ENCODE measurements around the gene CCDC43. TPM values are rescaled to one million over a fixed set of nuclear protein-coding genes. Genes with fewer than 3 reads are reported as not detected.

CCDC43 gene
- total and polyA plus RNA-seq, 2 of the 13 experiments (the other 11 are each of a cell fraction or from before 2014, with no cell fraction given) = 17.5 to 94.8 TPM

DNA sequence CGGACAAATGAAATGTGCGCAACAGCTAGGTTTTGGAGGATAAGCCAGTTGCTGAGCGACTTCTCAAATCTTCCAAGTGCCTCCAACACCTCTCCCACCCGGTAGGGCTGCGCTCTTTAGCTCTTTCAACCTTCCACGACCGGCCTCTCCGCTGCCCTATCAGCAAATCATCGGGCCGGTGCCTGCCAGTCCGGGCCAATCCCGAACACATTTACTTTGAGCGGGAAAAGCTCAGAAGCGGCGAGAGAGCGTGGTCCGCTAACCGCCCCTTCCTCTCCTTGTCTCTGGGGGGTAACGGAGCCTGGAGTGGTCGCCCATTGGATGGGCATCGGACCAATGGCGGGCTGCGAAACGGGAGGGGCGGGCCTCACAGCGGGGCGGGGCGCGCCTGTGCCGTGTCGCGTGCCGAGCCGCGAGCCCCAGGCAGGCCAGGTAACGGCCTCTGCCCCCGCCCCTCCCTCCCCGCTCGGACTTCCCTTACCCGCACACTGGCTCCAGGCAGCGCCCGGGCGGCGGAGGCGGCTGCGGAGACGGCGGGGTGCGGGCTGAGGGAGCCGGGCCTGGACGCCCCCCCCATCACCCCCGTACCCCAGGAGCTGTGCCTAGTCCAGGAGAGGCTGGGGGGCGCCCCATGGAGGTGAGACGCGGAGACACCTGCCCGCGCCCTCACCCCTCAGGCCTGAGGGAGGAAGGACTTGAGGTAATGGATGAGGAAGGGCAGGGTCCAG, 33.4 kb downstream of the CCDC43 start, which contains the start of gene MEIOC:
MEIOC (plus strand) TSS at position 486 of the 728 bp plus-strand sequence; CDS start at position 632, 146 bp downstream.
- no peak for DNase-seq (ENCODE audit: low spot score)
- no peak; the same call in 1 of the 3 replicates for ATAC-seq
- intact Hi-C loops (cut with micrococcal nuclease; ENCODE audit: unreplicated experiment) (no loop called here), in situ Hi-C loops (cut with HindIII; ENCODE audit: extremely low pct_ligation_motif_present, low pct_unique_long_range_greater_than_20kb) (no loop called here)
- 88% methylated on average over 53 of the region's 57 CpGs for WGBS (ENCODE audit: low lambda C conversion rate)
- Histone ChIP-seq H3K79me2 (ENCODE audit: insufficient read depth, low read length) (no peaks in the 10 kb centered on the region), H2AFZ (ENCODE audit: low read length) (no peak within 1 kb of the TSS), H3K4me1 (ENCODE audit: insufficient read depth, low read length) (no peaks in the 10 kb centered on the region), H4K20me1 (ENCODE audit: insufficient read depth, low read length) (no peaks in the 10 kb centered on the region), H3K4me3 (replicated peaks in 1 of 3; ENCODE audit: insufficient read depth in 1 of 3, low read depth in 2 of 3, low read length in 3 of 3) (no peak within 1 kb of the TSS), H3K27me3 (ENCODE audit: control insufficient read depth in 1 of 2, insufficient read depth in 2 of 2, low read length in 2 of 2) (no peaks in the 10 kb centered on the region), H3K9me3 (ENCODE audit: low read length) (no peaks in the 10 kb centered on the region), H3K36me3 (replicated peaks in 1 of 2; ENCODE audit: control insufficient read depth in 1 of 2, insufficient read depth in 2 of 2, low read length in 2 of 2) (no peaks in the 10 kb centered on the region), H3K9ac (ENCODE audit: insufficient read depth, low read depth, low read length) (no peak within 1 kb of the TSS), H3K27ac (ENCODE audit: extremely low read length, insufficient read depth, low read length) (no peak within 1 kb of the TSS), H3K4me2 (ENCODE audit: low read depth, low read length) (peak within 1 kb of the TSS; percentile 8; the same call in 1 of the 2 replicates)
- no TSS peak for BruUV-seq (replicated peaks)
- ChIA-PET POLR2A (interaction anchor here (0.7 kb wide), 1 partner anchor 700 kb away, joined by 4 read pairs; no protein-coding TSS in a partner anchor), CTCF (ENCODE audit: low intra/inter-chr PET ratio, low total read pairs) (no interaction called here)
- FAIRE-seq = no peak
- TF ChIP-seq PBX2 (CRISPR knock-in tag; IDR thresholded peaks at IDR 0.05) = no peak
- TF ChIP-seq MTA3 (CRISPR knock-in tag; IDR thresholded peaks at IDR 0.05) = no peak
- no peak for TF ChIP-seq ZNF616 (CRISPR knock-in tag; IDR thresholded peaks at IDR 0.05; ENCODE audit: low read depth)
- TF ChIP-seq, protein P1, sequence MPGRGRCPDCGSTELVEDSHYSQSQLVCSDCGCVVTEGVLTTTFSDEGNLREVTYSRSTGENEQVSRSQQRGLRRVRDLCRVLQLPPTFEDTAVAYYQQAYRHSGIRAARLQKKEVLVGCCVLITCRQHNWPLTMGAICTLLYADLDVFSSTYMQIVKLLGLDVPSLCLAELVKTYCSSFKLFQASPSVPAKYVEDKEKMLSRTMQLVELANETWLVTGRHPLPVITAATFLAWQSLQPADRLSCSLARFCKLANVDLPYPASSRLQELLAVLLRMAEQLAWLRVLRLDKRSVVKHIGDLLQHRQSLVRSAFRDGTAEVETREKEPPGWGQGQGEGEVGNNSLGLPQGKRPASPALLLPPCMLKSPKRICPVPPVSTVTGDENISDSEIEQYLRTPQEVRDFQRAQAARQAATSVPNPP (CRISPR knock-in tag; IDR thresholded peaks at IDR 0.05) = no peak
- TF ChIP-seq RFXANK (CRISPR knock-in tag; IDR thresholded peaks at IDR 0.05) = no peak
- TF ChIP-seq PLSCR1 (CRISPR knock-in tag; IDR thresholded peaks at IDR 0.05; ENCODE audit: borderline replicate concordance) = no peak
- no peak for TF ChIP-seq SNRNP70 (IDR thresholded peaks at IDR 0.05; ENCODE audit: low read depth, low read length)
- no peak for TF ChIP-seq SRF (IDR thresholded peaks at IDR 0.05; ENCODE audit: low read depth, low read length)
- TF ChIP-seq SMC3 (IDR thresholded peaks at IDR 0.05; ENCODE audit: low read length) = no peak
- no peak for TF ChIP-seq TEAD2 (CRISPR knock-in tag; IDR thresholded peaks at IDR 0.05)
- TF ChIP-seq ZNF614 (CRISPR knock-in tag; IDR thresholded peaks at IDR 0.05; ENCODE audit: borderline replicate concordance) = no peak
- TF ChIP-seq, protein P2, sequence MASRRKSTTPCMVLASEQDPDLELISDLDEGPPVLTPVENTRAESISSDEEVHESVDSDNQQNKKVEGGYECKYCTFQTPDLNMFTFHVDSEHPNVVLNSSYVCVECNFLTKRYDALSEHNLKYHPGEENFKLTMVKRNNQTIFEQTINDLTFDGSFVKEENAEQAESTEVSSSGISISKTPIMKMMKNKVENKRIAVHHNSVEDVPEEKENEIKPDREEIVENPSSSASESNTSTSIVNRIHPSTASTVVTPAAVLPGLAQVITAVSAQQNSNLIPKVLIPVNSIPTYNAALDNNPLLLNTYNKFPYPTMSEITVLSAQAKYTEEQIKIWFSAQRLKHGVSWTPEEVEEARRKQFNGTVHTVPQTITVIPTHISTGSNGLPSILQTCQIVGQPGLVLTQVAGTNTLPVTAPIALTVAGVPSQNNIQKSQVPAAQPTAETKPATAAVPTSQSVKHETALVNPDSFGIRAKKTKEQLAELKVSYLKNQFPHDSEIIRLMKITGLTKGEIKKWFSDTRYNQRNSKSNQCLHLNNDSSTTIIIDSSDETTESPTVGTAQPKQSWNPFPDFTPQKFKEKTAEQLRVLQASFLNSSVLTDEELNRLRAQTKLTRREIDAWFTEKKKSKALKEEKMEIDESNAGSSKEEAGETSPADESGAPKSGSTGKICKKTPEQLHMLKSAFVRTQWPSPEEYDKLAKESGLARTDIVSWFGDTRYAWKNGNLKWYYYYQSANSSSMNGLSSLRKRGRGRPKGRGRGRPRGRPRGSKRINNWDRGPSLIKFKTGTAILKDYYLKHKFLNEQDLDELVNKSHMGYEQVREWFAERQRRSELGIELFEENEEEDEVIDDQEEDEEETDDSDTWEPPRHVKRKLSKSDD (CRISPR knock-in tag; IDR thresholded peaks at IDR 0.05; ENCODE audit: low read depth) = no peak
- TF ChIP-seq FOXC1 (CRISPR knock-in tag; IDR thresholded peaks at IDR 0.05; ENCODE audit: borderline replicate concordance) = no peak
- no peak for TF ChIP-seq ZNF839 (CRISPR knock-in tag; IDR thresholded peaks at IDR 0.05; ENCODE audit: borderline replicate concordance)
- TF ChIP-seq ZNF816 (CRISPR knock-in tag; IDR thresholded peaks at IDR 0.05; ENCODE audit: borderline replicate concordance) = no peak
